OCI-LY3 (cell line): ENCODE data around the gene CREB3L2.
"Not testable (repeated sequence)": the region's sequence is repeated elsewhere in the genome, so short reads cannot be mapped to it uniquely, and the experiment has no call there.

Source experiments
- CTCF ChIP-seq: fragments of 200-600, 300-600 bp; sonication (generic); IDR thresholded peaks from 2 replicates; pipeline ENCODE4 v1.5.1; 2014; ENCODE audit warnings: antibody characterized with exemption, low read length, low read depth
- EZH2phosphoT487 ChIP-seq: fragments of 200-600 bp; shearing (Covaris generic); IDR thresholded peaks from 2 replicates; pipeline ENCODE4 v1.6.1; 2018; ENCODE audit warnings: antibody characterized with exemption, mixed run types, low read depth

- TF ChIP-seq CTCF, EZH2phosphoT487: not testable (repeated sequence)
These were observed 168.9 kb downstream of the CREB3L2 start for GRCh38 chr7:137832990-137833389.
